NCI-H187 (cell line): ENCODE results near the gene P3H2.
"Not testable (repeated sequence)": the region's sequence is repeated elsewhere in the genome, so short reads cannot be mapped to it uniquely, and the experiment has no call there.

Experiments
- DNase-seq, 2 experiments: peaks; one replicate each; lab custom pipeline; 2025; lab: John Stamatoyannopoulos, UW

P3H2 gene

DNA sequence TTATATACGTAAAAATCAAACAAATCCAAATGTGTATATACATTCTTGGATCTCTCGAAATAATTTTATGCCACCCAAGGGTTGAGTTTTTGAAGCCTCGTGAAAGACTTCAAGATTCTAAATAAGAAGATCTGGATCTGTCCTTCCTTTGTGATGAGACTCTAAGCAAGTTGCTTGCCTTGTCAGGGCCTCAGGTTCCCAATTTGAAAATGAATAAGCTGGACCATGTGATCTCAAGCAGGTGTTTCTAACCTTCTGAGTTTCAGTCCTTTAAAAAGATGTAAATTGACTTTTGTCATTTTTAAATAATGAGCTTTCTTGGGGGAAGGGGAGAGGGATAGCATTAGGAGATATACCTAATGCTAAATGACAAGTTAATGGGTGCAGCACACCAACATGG, 137.1 kb downstream of the P3H2 start:
- no peak for DNase-seq

DNA sequence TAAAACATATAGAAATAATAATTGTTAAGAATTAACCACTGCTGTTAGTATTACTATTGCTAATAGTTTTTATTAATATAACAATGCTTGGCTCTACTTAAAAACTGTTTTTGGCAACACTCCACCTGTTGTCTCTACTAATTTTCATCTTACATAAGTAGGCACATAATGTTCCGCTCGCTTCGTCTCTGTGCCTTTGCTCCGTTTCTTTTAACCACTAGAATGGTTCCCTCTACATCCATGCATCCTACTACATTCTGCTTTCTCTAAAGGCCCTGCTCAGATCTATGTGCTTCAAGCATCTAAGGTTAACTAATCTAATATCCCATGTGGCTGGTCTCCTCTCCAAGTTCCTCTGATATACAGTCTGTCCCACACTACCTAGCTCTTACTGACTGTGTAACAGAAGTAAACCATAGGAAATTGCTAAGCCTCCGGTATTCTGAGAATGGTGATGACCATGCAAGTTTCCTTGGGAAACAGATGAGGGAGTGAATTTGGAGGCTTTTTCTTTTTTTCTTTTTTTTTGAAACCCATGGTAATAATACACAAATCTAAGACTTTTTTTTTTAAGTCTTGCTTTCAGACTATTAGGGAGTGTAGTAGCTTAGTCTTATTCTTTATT, 138.3 kb downstream of the P3H2 start:
- DNase-seq: no peak

- DNase-seq: no peak
Observed at GRCh38 chr3:189981668-189982067, 139.0 kb downstream of the P3H2 start.

GRCh38 chr3:189978753-189979152, 141.9 kb downstream of the P3H2 start:
- no peak for DNase-seq

GRCh38 chr3:189977174-189977573, 143.5 kb downstream of the P3H2 start:
- DNase-seq: no peak

GRCh38 chr3:189975391-189975990, 145.2 kb downstream of the P3H2 start:
- DNase-seq: no peak

GRCh38 chr3:189974359-189974758, 146.3 kb downstream of the P3H2 start:
- no peak for DNase-seq

- DNase-seq: no peak
Observed at GRCh38 chr3:189967254-189967865, 153.3 kb downstream of the P3H2 start.

DNA sequence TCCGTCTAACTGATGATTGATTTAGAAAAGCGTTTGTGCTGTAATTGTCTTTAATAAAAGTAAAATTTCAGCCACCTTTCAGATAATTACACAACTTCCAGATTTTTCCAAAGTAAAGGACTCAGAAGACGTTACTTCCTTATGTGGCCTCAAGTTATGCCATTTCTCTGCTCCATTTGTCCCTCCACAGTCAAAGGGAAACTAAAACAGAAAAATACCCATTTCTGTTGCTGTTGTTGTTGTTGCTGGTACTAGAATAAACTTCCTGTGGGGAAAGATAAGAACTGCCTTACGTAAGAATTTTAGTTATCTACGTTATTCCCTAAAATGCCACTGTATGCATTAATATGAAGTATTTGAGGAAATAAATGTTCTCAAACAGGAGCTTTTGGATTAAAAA, 153.9 kb downstream of the P3H2 start:
- no peak for DNase-seq

DNA sequence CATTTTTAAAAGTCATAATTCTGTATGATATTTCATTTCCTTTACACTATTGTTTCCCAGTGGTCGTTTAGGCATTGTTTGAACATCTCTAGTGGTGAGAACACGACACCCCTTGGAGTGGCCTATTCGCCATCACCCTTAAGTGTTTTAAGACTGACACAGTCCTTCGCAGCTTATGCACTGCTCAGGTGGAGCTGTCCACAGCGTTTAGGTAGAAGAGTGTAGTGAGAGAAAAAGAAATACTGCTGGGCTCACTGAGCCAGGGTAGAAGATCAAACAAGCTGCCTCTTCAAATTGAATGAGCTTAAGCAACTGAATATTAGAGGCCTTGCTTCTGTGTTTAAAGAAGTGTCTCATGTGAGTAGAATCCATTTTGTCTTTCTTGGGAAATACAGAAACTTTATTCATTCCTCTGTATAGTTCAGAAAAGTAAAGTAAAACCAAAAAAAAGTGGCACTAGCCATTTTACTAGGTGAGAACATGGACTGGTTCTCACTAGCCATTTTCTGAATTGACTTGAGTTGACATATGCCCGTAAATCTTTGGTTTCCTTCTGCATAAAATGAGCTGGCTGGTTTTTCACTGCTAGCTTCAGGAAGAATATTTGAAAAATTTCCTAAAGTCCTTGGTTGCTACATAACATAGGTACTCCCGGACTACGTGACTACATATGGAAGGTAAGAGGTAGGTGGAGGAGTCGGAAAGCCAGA, 155.9 kb downstream of the P3H2 start:
- no peak for DNase-seq

DNA sequence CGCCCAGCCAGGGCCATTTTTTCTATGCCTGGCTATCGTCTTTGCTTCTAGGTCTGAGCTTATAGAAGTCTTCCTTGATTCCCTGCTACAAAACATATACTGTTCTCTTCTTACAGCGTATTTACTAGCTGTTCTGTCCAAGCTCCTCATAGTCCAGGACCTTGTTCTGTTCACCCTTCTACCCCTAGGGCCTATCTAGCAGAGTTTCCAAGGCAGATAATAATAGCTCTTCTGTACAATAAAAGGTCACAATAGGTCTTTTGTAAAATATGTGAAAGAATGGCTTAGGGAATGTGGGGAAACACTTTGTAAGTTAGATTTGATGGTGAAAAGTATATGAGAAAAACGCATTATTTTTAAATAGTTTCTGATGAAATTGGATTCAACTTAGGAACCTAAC, 158.2 kb downstream of the P3H2 start:
- no peak for DNase-seq

GRCh38 chr3:189961522-189962161, 159.1 kb downstream of the P3H2 start:
- DNase-seq: peak; percentile 39 to 52

DNA sequence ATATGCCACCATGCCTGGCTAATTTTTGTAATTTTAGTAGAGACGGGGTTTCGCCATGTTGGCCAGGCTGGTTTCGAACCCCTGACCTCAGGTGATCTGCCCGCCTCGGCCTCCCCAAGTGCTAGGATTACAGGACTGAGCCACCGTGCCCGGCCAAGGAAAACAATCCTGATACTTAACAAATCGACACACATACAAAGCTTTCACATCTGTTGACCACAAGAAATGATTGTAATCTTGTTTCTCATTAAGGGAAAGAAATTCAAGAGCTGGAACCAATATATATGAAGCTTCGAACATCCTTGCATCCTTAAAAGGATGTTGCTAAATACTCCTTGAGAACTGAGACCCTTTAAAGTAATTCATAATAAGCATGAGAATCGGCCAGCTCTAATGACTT, 159.6 kb downstream of the P3H2 start:
- not testable (repeated sequence) for DNase-seq

DNA sequence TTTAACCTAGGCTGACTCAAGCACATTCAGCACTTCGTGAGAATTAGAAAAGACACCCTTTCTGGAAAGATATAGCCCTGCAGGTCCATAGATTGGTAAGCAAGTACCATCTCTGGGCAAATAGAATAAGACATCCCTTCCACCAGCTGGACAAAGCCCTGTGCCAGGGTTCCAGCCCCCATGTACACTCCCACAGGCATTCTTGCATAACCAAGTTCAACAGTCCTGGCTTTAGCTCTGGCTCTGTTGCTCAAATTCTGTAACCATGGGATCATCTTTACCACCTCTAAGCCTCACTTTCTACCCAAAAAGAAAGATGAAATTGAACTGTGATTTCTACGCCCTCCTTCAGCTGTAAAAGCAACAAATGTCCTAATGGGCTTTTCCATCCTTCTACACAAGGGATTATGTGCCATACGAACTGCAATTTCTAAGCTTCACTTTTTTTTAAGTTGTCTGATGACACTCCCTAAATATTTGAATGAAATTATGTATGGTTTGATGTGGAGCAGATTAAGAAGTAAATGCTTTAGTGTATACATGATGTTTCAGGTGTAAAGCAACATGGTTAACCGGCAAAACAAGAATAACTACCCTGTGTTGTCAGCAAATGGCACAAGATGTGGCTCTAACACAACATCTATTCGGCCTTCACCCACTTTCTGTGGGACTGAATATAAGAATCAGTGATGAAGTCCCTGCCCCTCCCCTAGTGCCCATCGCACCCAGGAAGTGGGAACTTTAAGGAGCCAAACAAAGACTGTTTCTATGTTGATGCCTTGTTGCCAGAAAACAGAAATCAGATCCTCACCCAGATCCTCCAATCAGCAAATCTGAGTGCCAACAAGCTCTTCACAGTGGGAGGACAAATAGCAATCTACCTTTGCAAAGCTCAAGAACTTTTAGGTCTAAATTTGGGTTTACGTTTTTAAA, 165.7 kb downstream of the P3H2 start:
- DNase-seq: no peak

DNA sequence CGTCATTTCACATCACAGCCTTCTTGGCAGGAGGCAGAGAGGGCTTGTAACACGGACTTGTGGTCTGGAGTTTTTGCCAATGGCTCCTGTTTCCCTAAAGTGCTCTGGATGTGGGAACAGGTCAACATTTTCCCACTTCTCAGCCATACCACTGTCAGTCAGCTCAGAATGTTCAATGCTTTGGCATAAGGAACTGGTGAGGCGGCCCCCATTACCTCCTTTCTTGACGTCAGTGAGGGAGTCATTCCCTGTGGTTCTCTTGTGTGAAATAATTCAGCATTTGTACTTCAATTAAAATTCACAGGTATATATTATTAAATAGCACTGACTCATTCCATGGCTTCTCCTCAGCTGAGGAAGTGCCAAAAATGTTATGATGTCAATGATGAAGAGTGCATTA, 167.1 kb downstream of the P3H2 start:
- DNase-seq: no peak

- no peak for DNase-seq
Observed at GRCh38 chr3:189952272-189952671, 168.4 kb downstream of the P3H2 start.

DNA sequence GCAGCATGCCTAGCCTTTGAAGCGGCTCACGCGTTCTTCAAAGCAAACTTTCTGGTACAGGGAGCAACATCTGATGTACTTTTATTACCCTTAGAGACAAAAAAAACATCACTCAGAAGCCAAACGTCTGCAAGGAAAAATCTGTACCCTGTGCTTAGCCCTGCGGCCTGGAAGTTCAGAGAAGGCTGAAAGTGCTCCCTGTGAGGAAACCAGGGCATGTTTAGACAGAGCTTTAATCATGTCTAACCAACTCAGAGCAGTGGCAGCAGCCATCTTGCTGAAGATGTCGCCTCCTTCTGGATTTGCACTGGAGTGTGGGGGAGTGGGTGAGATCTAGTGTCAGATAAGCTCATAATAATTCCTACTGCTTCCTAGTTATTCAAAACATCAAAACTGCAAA, 170.4 kb downstream of the P3H2 start:
- DNase-seq: no peak

DNA sequence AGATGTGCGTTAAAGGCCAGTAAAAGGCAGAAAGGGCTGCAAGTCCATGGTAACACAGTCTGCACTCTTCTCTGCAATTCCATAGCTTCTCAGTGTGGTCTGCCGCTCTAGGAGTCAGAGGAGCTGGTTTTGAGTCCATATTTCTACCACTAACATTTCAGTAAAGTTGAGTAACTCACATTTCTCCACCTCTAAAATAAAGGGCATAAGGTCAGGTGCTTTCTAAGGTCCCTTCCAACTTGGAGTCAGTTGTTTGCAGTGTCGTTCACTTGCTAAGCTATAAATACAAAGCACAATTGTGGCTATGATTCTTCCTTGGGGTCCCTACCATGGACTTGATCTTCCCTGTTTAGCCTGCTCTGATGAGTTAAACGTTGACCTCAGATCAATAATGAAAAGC, 171.1 kb downstream of the P3H2 start:
- DNase-seq: no peak

DNA sequence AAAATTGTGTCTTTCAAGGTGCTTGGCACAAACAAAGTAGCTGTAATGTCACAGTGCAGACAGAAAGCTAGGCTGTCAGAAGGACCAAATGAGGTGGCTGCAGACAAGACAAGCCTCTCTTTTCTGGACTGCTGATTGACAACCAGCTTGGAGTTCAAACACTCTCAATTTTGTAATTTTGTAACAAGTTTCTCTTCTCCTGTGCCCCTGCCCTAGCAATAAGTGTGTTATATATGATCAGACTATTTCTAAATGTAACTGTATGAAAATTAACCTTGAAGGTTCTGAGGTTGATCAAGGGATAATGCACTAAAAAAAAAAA, 172.0 kb downstream of the P3H2 start:
- no peak for DNase-seq

DNA sequence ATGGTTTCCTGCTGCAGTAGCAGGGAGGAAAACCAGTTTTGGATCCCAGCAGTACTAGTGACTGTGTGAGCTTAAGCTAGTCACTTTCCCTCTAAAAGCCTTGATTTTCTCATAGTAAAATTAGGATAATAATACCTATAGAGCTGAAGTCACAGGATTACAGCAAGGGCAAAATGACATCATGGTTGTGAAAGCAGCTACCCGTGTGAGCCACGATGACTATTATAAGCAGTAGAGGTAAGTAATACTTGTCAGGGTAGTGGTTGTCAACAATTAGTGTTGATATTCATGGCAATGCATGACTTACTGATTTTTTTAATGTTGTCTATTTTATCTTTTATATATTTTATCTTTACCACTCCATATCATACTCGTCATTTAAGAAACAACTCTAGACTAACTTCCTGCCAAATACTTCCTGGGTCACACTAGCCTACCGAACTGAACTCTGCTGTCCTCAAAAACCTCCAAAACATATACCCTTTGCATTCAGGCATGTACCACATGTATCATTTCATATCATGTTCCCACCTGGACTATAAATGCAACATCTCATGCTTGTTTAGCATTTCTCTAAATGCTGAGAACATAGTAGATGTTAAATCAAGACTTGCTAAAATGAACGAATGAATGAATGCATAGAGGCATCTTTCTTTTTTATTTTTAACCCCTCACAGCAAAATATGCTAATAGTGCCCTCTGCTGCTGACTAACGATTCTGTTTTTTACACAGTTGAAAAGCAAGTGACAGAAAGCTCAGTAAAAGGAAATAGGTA, 172.6 kb downstream of the P3H2 start:
- DNase-seq: peak in 1 of 2 experiments; percentile 16

- DNase-seq: no peak
Observed at GRCh38 chr3:189947068-189947467, 173.6 kb downstream of the P3H2 start.
